ENCODE measurements around the gene GATAD2A. TPM values are rescaled to one million over a fixed set of nuclear protein-coding genes. Genes with fewer than 3 reads are reported as not detected.

GATAD2A gene
- polyA plus RNA-seq, 2 donors, result 13.9 to 21.0 TPM

GRCh38 chr19:19420570-19421298 lies 15.3 kb downstream of the GATAD2A start:
- Histone ChIP-seq H3K27ac (ENCODE audit: low read depth in 2 of 2, low read length in 1 of 2) (no peak overlapping the region), H3K27me3 (ENCODE audit: control insufficient read depth in 1 of 2, insufficient read depth in 2 of 2, low read length in 2 of 2) (no peaks in the 10 kb centered on the region), H3K9me3 (ENCODE audit: control insufficient read depth in 2 of 2, insufficient read depth in 1 of 2, low read depth in 1 of 2, low read length in 1 of 2) (no peaks in the 10 kb centered on the region), H3K4me1 (ENCODE audit: control insufficient read depth in 2 of 2, insufficient read depth in 2 of 2, low read length in 1 of 2) (peaks cover 3 to 19% of the 10 kb centered on the region in 2 donors), H3K36me3 (ENCODE audit: control insufficient read depth in 2 of 2, insufficient read depth in 2 of 2, low read length in 1 of 2) (no peaks in the 10 kb centered on the region), H3K4me3 (ENCODE audit: low read depth in 1 of 2, low read length in 2 of 2) (no peak overlapping the region)
- WGBS, 2 donors, result 68 to 75% methylated on average over 20 to 21 of the region's 21 CpGs

DNA sequence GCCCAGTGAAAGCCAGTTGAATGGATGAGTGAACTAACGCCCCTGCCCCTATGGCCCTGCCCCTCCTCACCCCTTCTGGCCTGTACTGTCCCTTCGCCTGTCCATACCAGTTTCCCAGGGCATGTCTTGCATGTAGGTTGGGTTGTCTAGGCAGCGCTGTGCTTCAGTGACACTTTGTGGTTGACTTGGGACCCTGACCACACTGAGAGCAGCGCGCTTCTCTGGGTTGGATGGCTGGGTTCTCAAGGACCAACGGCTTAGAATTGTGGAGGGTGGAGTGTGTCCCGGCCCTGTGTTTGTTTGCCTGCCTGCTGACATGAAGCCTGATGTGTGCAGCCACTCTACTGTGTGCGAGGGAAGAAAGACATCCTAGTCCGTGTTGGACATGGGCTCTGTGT lies 15.8 kb downstream of the GATAD2A start:
- Histone ChIP-seq H3K27ac (ENCODE audit: low read depth in 2 of 2, low read length in 1 of 2) (no peak overlapping the region), H3K4me3 (ENCODE audit: low read depth in 1 of 2, low read length in 2 of 2) (no peak overlapping the region), H3K36me3 (ENCODE audit: control insufficient read depth in 2 of 2, insufficient read depth in 2 of 2, low read length in 1 of 2) (no peaks in the 10 kb centered on the region), H3K9me3 (ENCODE audit: control insufficient read depth in 2 of 2, insufficient read depth in 1 of 2, low read depth in 1 of 2, low read length in 1 of 2) (no peaks in the 10 kb centered on the region), H3K4me1 (ENCODE audit: control insufficient read depth in 2 of 2, insufficient read depth in 2 of 2, low read length in 1 of 2) (peaks cover 3 to 19% of the 10 kb centered on the region in 2 donors), H3K27me3 (ENCODE audit: control insufficient read depth in 1 of 2, insufficient read depth in 2 of 2, low read length in 2 of 2) (no peaks in the 10 kb centered on the region)
- 89 to 90% methylated on average over 9 of the region's 9 CpGs for WGBS, 2 donors

DNA sequence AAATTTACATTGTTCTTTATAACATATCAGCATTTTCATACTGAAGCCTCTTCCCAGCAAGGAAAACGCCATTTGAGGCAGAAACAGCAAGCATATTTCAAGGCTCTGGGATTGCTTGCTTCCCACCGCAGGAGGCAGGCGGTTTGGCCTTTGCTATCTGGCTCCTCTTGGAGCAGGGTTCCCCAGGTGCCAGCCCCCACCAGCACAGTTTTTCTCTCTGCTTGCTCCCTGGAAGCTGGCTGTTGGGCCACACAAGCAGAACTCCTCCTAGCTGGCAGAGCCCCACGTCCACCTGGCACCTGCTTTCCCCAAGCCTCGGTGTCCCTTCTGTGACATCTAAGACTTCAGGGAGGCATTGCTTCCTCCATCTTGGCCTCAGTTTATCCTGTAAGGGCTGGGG lies 16.7 kb downstream of the GATAD2A start:
- Histone ChIP-seq H3K4me3 (ENCODE audit: low read depth in 1 of 2, low read length in 2 of 2) (no peak overlapping the region), H3K27ac (ENCODE audit: low read depth in 2 of 2, low read length in 1 of 2) (no peak overlapping the region), H3K36me3 (ENCODE audit: control insufficient read depth in 2 of 2, insufficient read depth in 2 of 2, low read length in 1 of 2) (no peaks in the 10 kb centered on the region), H3K9me3 (ENCODE audit: control insufficient read depth in 2 of 2, insufficient read depth in 1 of 2, low read depth in 1 of 2, low read length in 1 of 2) (no peaks in the 10 kb centered on the region), H3K4me1 (ENCODE audit: control insufficient read depth in 2 of 2, insufficient read depth in 2 of 2, low read length in 1 of 2) (peaks cover 3 to 19% of the 10 kb centered on the region in 2 donors), H3K27me3 (ENCODE audit: control insufficient read depth in 1 of 2, insufficient read depth in 2 of 2, low read length in 2 of 2) (no peaks in the 10 kb centered on the region)
- WGBS, 2 donors, result 87 to 89% methylated on average over 5 of the region's 5 CpGs

DNA sequence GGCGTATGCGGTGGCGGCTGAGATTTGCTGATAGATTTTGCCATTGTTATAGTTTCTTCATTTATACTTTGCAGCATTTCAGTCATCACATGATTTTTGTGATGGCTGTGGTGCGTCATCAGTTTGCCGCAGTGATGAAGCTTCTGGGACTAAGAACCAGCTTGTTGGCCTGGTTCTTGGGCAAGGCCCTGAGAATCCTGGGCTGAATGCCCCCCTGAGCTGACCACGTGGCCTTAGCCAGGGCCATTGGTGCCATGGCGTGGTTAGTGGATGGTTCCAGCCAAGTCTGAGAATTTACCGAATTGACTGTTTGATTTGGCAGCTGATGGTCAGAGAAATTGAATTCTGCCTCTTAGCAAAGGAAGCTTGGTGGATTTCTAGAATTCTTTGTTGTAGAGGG lies 17.8 kb downstream of the GATAD2A start:
- WGBS, 2 donors, result 93 to 94% methylated on average over 8 of the region's 8 CpGs
- no peaks in the 10 kb centered on the region for H3K27me3 ChIP-seq (ENCODE audit: control insufficient read depth in 1 of 2, insufficient read depth in 2 of 2, low read length in 2 of 2)
- no peaks in the 10 kb centered on the region for H3K36me3 ChIP-seq (ENCODE audit: control insufficient read depth in 2 of 2, insufficient read depth in 2 of 2, low read length in 1 of 2)
- no peak overlapping the region for H3K4me3 ChIP-seq (ENCODE audit: low read depth in 1 of 2, low read length in 2 of 2)
- no peak overlapping the region for H3K27ac ChIP-seq (ENCODE audit: low read depth in 2 of 2, low read length in 1 of 2)
- H3K4me1 ChIP-seq (ENCODE audit: control insufficient read depth in 2 of 2, insufficient read depth in 2 of 2, low read length in 1 of 2), result peaks cover 0 to 14% of the 10 kb centered on the region in 2 donors
- no peaks in the 10 kb centered on the region for H3K9me3 ChIP-seq (ENCODE audit: control insufficient read depth in 2 of 2, insufficient read depth in 1 of 2, low read depth in 1 of 2, low read length in 1 of 2)

DNA sequence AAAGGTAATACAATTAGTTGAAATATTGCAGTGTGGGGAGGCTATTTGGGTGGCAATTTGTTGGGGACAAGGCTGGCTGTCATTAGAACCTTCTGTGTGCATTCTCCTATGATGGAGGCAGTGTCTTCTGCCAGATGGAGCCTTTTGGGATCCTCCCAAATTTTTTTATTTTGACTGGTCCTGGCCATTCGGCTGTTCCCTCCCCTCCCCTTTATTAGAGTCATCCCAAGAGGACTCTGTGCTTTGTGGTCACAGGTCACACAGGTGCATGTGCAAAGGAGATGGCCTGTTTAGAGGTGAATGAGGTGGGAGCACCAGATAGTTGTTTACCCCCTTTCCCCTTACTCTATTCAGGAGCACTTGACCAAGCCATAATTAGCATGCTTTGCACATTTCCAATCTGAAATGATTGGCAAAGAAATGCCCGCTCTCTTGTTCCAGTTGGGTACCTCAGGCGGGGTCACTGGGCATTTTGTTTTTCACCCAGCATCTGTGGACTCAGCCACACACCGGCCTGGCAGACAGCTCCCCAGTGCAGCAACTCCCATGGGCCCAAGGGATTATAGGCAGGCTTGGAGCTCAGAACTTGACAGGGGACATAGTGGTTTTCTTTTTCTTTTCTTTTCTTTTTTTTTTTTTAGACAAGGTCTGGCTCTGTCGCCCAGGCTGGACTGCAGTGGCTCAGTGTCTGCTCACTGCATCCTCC lies 19.8 kb downstream of the GATAD2A start:
- Histone ChIP-seq H3K4me1 (ENCODE audit: control insufficient read depth in 2 of 2, insufficient read depth in 2 of 2, low read length in 1 of 2) (peaks cover 10 to 23% of the 10 kb centered on the region in 2 donors), H3K4me3 (ENCODE audit: low read depth in 1 of 2, low read length in 2 of 2) (no peak overlapping the region)
- 77 to 82% methylated on average over 5 of the region's 5 CpGs for WGBS, 2 donors

GRCh38 chr19:19426216-19426615 lies 20.7 kb downstream of the GATAD2A start:
- Histone ChIP-seq H3K27me3 (ENCODE audit: control insufficient read depth in 1 of 2, insufficient read depth in 2 of 2, low read length in 2 of 2) (no peaks in the 10 kb centered on the region), H3K4me1 (ENCODE audit: control insufficient read depth in 2 of 2, insufficient read depth in 2 of 2, low read length in 1 of 2) (peaks cover 10 to 18% of the 10 kb centered on the region in 2 donors), H3K9me3 (ENCODE audit: control insufficient read depth in 2 of 2, insufficient read depth in 1 of 2, low read depth in 1 of 2, low read length in 1 of 2) (no peaks in the 10 kb centered on the region), H3K4me3 (ENCODE audit: low read depth in 1 of 2, low read length in 2 of 2) (no peak overlapping the region), H3K36me3 (ENCODE audit: control insufficient read depth in 2 of 2, insufficient read depth in 2 of 2, low read length in 1 of 2) (no peaks in the 10 kb centered on the region), H3K27ac (ENCODE audit: low read depth in 2 of 2, low read length in 1 of 2) (no peak overlapping the region)
- 86 to 88% methylated on average over 6 of the region's 6 CpGs for WGBS, 2 donors

More for the DNA sequence above, 19.8 kb downstream of the GATAD2A start:
- H3K36me3 ChIP-seq (ENCODE audit: control insufficient read depth in 2 of 2, insufficient read depth in 2 of 2, low read length in 1 of 2), result no peaks in the 10 kb centered on the region
- no peak overlapping the region for H3K27ac ChIP-seq (ENCODE audit: low read depth in 2 of 2, low read length in 1 of 2)
- H3K9me3 ChIP-seq (ENCODE audit: control insufficient read depth in 2 of 2, insufficient read depth in 1 of 2, low read depth in 1 of 2, low read length in 1 of 2), result no peaks in the 10 kb centered on the region
- H3K27me3 ChIP-seq (ENCODE audit: control insufficient read depth in 1 of 2, insufficient read depth in 2 of 2, low read length in 2 of 2), result no peaks in the 10 kb centered on the region

DNA sequence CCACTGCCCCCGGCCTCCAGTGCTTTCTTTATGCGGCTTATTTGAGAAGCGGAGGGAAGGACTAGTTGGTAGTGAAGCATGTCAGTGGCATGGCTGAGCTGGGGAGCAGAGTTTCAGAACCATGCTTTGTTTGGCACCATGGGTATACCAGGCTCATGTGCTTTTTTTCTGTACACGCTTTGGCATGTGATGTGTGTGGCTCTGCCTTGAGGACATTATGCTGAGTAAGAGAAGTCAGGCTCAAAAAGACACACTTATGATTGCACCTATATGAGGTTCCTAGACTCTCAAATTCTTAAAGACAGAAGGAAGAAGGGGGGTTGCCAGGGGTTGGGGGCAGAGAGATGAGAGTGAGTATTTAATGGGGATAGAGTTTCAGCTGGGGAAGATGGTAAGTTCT lies 21.3 kb downstream of the GATAD2A start:
- WGBS, 2 donors, result 80 to 82% methylated on average over 4 of the region's 4 CpGs
- H3K27me3 ChIP-seq (ENCODE audit: control insufficient read depth in 1 of 2, insufficient read depth in 2 of 2, low read length in 2 of 2), result no peaks in the 10 kb centered on the region
- H3K4me1 ChIP-seq (ENCODE audit: control insufficient read depth in 2 of 2, insufficient read depth in 2 of 2, low read length in 1 of 2), result peaks cover 10 to 16% of the 10 kb centered on the region in 2 donors
- H3K9me3 ChIP-seq (ENCODE audit: control insufficient read depth in 2 of 2, insufficient read depth in 1 of 2, low read depth in 1 of 2, low read length in 1 of 2), result no peaks in the 10 kb centered on the region
- no peak overlapping the region for H3K27ac ChIP-seq (ENCODE audit: low read depth in 2 of 2, low read length in 1 of 2)
- H3K4me3 ChIP-seq (ENCODE audit: low read depth in 1 of 2, low read length in 2 of 2), result no peak overlapping the region
- H3K36me3 ChIP-seq (ENCODE audit: control insufficient read depth in 2 of 2, insufficient read depth in 2 of 2, low read length in 1 of 2), result no peaks in the 10 kb centered on the region

GRCh38 chr19:19427302-19427701 lies 21.8 kb downstream of the GATAD2A start:
- H3K4me1 ChIP-seq (ENCODE audit: control insufficient read depth in 2 of 2, insufficient read depth in 2 of 2, low read length in 1 of 2), result peaks cover 10 to 13% of the 10 kb centered on the region in 2 donors
- H3K4me3 ChIP-seq (ENCODE audit: low read depth in 1 of 2, low read length in 2 of 2), result no peak overlapping the region
- 63 to 69% methylated on average over 3 of the region's 3 CpGs for WGBS, 2 donors
- H3K9me3 ChIP-seq (ENCODE audit: control insufficient read depth in 2 of 2, insufficient read depth in 1 of 2, low read depth in 1 of 2, low read length in 1 of 2), result no peaks in the 10 kb centered on the region
- H3K27me3 ChIP-seq (ENCODE audit: control insufficient read depth in 1 of 2, insufficient read depth in 2 of 2, low read length in 2 of 2), result no peaks in the 10 kb centered on the region
- no peaks in the 10 kb centered on the region for H3K36me3 ChIP-seq (ENCODE audit: control insufficient read depth in 2 of 2, insufficient read depth in 2 of 2, low read length in 1 of 2)
- H3K27ac ChIP-seq (ENCODE audit: low read depth in 2 of 2, low read length in 1 of 2), result no peak overlapping the region

DNA sequence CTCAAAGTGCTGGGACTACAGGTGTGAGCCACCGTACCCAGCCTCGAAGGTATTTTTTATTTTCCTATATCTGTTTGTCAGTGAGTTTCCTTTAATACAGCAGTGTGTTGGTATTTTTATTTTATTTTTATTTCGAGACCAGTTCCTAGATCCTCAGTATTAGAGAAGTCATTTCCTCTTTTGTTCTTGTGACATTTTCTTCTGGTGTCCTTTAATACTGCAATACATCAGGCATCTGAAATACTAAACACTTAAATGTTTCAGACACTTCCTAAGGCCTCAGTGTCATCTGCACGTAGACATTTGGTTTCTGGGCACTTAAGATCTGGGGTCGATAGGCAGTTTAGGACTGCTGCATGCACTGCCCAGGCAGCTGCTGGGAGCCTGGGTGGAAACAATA lies 22.5 kb downstream of the GATAD2A start:
- H3K36me3 ChIP-seq (ENCODE audit: control insufficient read depth in 2 of 2, insufficient read depth in 2 of 2, low read length in 1 of 2), result no peaks in the 10 kb centered on the region
- H3K4me3 ChIP-seq (ENCODE audit: low read depth in 1 of 2, low read length in 2 of 2), result no peak overlapping the region
- 75 to 82% methylated on average over 5 of the region's 5 CpGs for WGBS, 2 donors
- peaks cover 10 to 13% of the 10 kb centered on the region in 2 donors for H3K4me1 ChIP-seq (ENCODE audit: control insufficient read depth in 2 of 2, insufficient read depth in 2 of 2, low read length in 1 of 2)
- H3K27me3 ChIP-seq (ENCODE audit: control insufficient read depth in 1 of 2, insufficient read depth in 2 of 2, low read length in 2 of 2), result no peaks in the 10 kb centered on the region
- no peak overlapping the region for H3K27ac ChIP-seq (ENCODE audit: low read depth in 2 of 2, low read length in 1 of 2)
- no peaks in the 10 kb centered on the region for H3K9me3 ChIP-seq (ENCODE audit: control insufficient read depth in 2 of 2, insufficient read depth in 1 of 2, low read depth in 1 of 2, low read length in 1 of 2)

Data from esophagus (tissue), 2 donors.